Measurements from ENCODE around the gene GATA5.

GATA5 gene

DNA sequence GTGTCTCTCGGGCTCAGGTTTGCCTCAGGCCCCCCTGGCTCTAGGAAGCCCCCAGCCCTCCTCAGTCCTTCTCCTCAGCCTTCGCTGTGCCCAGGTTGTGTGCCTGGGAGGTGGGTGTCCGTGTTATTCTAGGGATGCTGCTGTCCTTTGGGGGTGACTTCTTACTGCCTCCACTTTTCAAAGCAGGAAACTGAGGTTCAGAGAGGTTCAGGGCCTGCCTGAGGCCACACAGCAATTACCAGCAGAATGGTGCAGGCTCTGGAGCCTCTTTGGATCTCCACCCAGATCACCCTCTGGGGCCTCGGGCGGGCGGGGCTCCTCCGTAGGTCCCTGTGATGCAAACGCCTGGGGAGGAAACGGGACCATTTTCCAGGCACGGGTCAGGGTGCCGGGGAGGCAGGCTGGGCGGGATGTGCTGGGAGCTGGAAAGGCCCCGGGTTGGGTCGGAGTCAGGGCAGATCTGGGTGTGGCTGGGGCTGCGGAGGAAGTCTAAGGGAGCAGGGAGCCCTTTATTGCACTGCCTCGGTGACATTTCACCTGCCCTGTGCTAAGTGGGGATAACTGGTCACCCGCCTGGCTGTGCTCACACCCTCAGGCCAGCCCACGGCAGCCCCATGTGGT, 23.2 kb downstream of the GATA5 start:
- no peak for TF ChIP-seq ZNF274 (IDR thresholded peaks at IDR 0.05; ENCODE audit: low read depth, low read length)
- no peak overlapping the region for H3K4me3 ChIP-seq (ENCODE audit: low read length)

DNA sequence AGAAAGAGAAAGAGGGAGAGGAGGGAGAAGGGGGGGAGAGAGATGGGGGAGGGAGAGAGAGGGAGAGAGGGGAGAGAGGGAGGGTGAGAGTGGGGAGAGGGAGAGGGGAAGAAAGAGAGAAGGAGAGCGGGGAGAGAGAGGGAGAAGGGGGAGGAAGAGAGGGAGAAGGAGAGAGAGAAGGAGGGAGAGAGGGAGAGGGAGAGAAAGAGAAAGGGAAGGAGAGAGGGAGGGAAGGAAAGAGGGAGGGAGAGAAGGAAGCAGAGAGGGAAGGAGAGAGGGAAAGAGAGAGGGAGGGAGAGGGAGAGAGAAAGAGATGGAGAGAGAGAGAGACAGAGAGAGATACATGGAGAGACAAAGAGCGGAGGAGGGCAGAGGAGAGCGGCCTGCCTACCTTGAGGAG, 23.8 kb downstream of the GATA5 start:
- no peak overlapping the region for H3K4me3 ChIP-seq (ENCODE audit: low read length)
- TF ChIP-seq ZNF274 (IDR thresholded peaks at IDR 0.05; ENCODE audit: low read depth, low read length), result no peak

DNA sequence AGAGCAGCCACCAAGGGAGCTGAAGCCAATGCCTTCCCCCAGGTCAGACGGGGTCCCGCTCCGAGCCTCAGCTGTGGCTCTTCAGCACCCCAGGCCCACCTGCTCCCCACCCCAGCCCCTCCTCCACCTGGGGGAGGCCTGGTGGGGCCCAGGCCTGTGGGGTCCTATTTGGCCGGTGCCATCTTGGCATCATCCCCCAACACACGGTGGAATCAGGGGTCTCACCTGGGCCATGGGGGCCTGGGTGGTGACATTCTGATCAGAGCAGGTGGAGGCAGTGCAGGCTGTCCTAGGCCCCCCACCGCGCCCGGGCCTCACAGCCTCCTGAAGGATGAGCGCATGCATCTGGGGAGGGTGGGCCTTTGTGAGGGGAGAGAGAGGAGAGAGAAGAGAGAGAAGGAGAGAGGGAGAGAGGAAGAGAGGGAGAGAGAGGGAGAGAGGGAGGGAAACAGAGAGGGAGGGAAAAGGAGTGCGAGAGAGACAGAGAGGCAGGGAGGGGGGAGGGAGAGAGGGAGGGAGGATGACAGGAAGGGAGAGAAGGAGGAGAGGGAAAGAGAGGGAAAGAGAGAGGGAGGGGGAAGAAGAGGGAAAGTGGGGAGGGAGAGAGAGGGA, 24.5 kb downstream of the GATA5 start:
- TF ChIP-seq ZNF274 (IDR thresholded peaks at IDR 0.05; ENCODE audit: low read depth, low read length), result no peak
- H3K4me3 ChIP-seq (ENCODE audit: low read length), result no peak overlapping the region

- no peak overlapping the region for H3K4me3 ChIP-seq (ENCODE audit: low read length)
- no peak for TF ChIP-seq ZNF274 (IDR thresholded peaks at IDR 0.05; ENCODE audit: low read depth, low read length)
Measured at GRCh38 chr20:62449951-62450691, 25.7 kb downstream of the GATA5 start.

- no peak for TF ChIP-seq ZNF274 (IDR thresholded peaks at IDR 0.05; ENCODE audit: low read depth, low read length)
- no peak overlapping the region for H3K4me3 ChIP-seq (ENCODE audit: low read length)
Measured at GRCh38 chr20:62448788-62449187, 27.0 kb downstream of the GATA5 start.

DNA sequence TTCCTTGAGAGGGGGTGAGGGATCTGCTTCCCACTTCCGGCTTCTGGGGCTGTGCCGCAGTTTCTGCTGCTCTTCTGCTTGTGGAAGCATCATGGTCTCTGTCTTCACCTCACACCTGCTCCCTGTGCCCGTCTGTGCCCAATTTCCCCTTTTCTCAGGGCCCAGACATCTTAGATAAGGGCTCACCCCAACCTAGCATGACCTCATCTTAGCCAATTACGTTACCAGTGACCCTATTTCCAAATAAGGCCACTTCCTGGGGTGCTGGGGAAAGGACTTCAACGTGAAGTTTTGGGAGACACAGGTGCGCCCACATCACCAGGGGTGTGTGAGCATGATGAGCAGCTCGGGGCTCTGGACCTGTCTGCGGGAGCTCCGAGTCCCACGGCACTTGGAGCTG, 27.8 kb downstream of the GATA5 start:
- TF ChIP-seq ZNF274 (IDR thresholded peaks at IDR 0.05; ENCODE audit: low read depth, low read length), result no peak

DNA sequence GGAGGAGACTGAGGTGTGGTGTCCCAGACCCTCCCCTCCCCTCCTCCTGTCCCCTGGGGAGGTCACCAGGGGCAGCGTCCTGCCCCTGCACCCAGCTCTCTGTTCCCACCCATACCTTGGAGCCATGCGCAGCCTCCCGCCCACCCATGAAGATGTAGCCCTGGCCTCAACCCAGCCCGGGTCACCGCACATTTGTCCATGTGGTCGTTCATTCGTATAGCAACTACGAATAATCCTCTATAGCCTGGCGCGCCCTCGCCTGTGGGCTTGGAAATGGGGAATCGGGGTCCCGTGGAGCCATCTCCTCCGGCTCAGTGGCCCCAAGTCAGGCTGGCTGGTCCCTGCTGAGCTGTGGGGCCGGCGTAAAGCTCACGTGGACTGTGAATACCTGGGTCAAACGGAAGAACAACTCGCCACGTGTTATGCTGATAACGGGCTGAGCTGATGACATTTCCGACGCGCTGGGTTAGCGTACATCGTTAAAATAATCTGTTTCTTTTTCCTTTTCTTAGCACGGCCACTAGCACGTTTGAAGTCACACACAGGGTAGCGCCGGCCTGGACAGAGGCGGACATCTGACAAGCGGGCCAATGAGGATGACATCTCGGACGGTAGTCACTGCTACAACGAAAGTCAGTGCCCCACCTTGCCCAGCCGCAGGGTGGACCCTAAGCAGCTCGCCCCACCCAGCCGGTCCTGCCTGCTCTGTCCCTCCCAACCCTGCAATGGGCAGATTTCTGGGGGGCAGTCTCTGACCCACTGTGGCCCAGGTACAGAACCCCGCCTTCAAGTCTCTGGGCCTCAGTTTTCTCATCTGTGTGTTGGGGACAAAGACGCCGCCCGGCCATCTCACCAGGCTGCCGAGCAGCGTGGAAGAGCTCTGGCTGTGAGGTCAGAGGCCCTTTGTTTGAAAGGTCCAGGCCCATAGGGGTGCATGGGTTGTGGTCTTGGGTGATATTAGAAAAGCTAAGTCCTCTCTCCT, 28.6 kb downstream of the GATA5 start:
- no peak overlapping the region for H3K4me3 ChIP-seq (ENCODE audit: low read length)
- TF ChIP-seq ZNF274 (IDR thresholded peaks at IDR 0.05; ENCODE audit: low read depth, low read length), result no peak

More for the DNA sequence above, 27.8 kb downstream of the GATA5 start:
- H3K4me3 ChIP-seq (ENCODE audit: low read length), result no peak overlapping the region

DNA sequence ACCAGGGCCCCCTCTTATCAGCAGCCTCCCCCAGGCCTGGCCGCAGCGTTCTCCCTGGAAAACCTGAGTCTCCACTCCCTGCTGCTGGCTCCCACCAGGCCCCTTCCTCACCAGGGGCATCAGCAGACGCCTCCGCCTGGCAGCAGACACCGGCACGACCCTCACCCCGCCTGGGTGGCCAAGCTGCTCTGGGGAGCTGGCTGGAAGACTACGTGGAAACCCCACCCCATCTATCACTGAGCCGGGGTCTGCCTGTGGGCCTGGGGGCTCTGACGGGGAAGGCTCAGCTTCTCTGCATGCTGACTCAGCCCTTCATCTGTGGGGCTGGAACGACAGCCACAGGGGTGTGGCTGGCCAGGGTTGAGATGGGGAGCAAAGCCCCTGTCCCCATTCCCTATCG, 29.3 kb downstream of the GATA5 start:
- no peak for TF ChIP-seq ZNF274 (IDR thresholded peaks at IDR 0.05; ENCODE audit: low read depth, low read length)
- no peak overlapping the region for H3K4me3 ChIP-seq (ENCODE audit: low read length)

GRCh38 chr20:62445553-62446340, 30.0 kb downstream of the GATA5 start:
- TF ChIP-seq ZNF274 (IDR thresholded peaks at IDR 0.05; ENCODE audit: low read depth, low read length), result no peak
- H3K4me3 ChIP-seq (ENCODE audit: low read length), result no peak overlapping the region

DNA sequence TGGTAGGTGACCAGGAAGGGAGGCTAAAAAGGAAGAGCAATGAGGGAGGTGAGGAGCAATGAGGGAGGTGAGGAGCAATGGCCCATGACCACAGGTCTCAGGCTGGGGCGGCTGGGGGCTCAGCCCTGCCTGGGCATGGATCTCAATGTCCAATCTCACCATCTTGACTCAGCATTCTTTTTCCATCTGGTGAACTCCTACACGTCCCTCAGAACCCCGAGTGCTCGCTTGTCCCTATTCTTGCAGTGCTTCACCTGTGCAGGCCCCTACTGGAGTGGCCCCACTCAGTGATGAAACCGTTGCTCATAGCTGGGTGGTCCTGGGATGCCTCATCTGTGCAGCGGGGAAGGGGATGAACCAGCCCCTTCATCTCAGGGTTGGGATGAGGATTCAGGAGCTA, 31.5 kb downstream of the GATA5 start:
- TF ChIP-seq ZNF274 (IDR thresholded peaks at IDR 0.05; ENCODE audit: low read depth, low read length), result no peak
- H3K4me3 ChIP-seq (ENCODE audit: low read length), result no peak overlapping the region

- no peak overlapping the region for H3K4me3 ChIP-seq (ENCODE audit: low read length)
- TF ChIP-seq ZNF274 (IDR thresholded peaks at IDR 0.05; ENCODE audit: low read depth, low read length), result no peak
Measured at GRCh38 chr20:62441987-62442539, 33.7 kb downstream of the GATA5 start.

GRCh38 chr20:62439218-62439617, 36.6 kb downstream of the GATA5 start:
- TF ChIP-seq ZNF274 (IDR thresholded peaks at IDR 0.05; ENCODE audit: low read depth, low read length), result no peak
- no peak overlapping the region for H3K4me3 ChIP-seq (ENCODE audit: low read length)

DNA sequence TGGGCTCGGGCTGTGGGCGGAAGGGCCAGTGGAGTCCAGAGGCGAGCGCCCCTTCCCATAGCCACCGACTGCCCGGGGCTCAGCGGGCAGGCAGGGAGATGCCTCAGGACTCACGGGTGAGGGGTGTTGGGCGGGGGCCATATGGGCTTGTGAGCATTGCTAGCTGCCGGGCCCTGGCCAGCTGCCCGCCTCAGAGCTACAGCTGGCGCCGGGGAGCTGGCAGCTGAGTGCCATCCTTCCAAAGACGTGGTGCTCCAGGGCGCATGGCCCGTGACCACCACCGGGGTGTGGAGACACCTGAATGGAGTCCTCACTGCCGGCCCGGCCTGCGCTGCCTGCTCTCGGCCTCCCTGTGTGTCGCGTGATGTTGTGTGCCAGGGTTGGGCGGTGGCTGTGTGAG, 37.9 kb downstream of the GATA5 start:
- no peak overlapping the region for H3K4me3 ChIP-seq (ENCODE audit: low read length)
- TF ChIP-seq ZNF274 (IDR thresholded peaks at IDR 0.05; ENCODE audit: low read depth, low read length), result no peak
